Measurements from ENCODE around the gene DCBLD1. TPM values are rescaled to one million over a fixed set of nuclear protein-coding genes. Genes with fewer than 3 reads are reported as not detected.

DCBLD1 gene
- total and polyA plus RNA-seq, 2 of the 4 experiments (the other 2 are of a cell fraction) = 21.1 to 27.8 TPM

DNA sequence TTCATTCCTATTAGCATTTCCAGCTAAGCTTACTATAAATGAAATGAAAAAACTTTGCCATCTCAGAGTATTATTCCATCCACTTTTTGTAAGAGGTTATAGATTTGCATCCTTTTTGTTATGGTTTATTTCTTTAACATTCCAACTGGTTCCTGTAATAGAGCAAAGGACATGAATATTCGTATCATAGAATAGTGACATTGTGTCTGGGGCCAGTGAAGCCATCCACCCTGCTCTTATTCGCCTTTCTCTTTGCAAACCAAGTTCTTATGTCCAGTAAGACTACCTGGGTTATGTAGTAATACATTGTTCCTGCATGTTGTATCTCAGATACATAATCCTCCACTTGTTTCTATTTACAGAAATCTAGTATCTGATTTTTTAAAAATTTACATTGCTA lies 43.1 kb downstream of the DCBLD1 start:
- in situ Hi-C loops (cut with MboI; ENCODE audit: low sequenced_read_pairs) = no loop called here
- Histone ChIP-seq H3K56ac (ENCODE audit: extremely low read depth, insufficient read depth, low read length) (no peak overlapping the region), H3K27ac (ENCODE audit: insufficient read depth, low read length) (no peak overlapping the region), H3K36me3 (ENCODE audit: control insufficient read depth, insufficient read depth, low read length) (peaks cover 6% of the 10 kb centered on the region), H3K23ac (ENCODE audit: low read depth, low read length) (no peak overlapping the region), H3K9me1 (ENCODE audit: insufficient read depth, low read length) (peaks cover 12% of the 10 kb centered on the region), H3K79me1 (ENCODE audit: low read depth in 1 of 2, low read length in 2 of 2) (peaks cover 30 to 35% of the 10 kb centered on the region in 2 experiments), H3K9me3 (ENCODE audit: control insufficient read depth, insufficient read depth, low read length) (no peaks in the 10 kb centered on the region), H3K18ac (ENCODE audit: low read depth, low read length) (no peak overlapping the region), H2AK9ac (replicated peaks; ENCODE audit: low read depth, low read length, poor library complexity) (no peak overlapping the region), H4K8ac (ENCODE audit: low read depth in 2 of 2, low read length in 2 of 2) (no peak overlapping the region), H3K9ac (ENCODE audit: low read depth, low read length) (no peak overlapping the region), H3K27me3 (ENCODE audit: control insufficient read depth, insufficient read depth, low read length) (no peaks in the 10 kb centered on the region), H3K4me2 (ENCODE audit: low read depth, low read length) (no peak overlapping the region), H2BK5ac (ENCODE audit: low read depth, low read length, poor library complexity, severe bottlenecking) (no peak overlapping the region), H2AK5ac (ENCODE audit: low read depth, low read length) (no peak overlapping the region), H4K20me1 (ENCODE audit: insufficient read depth, low read length) (no peaks in the 10 kb centered on the region), H3K4me1 (ENCODE audit: control insufficient read depth, insufficient read depth, low read length) (peaks cover 6% of the 10 kb centered on the region), H2BK20ac (ENCODE audit: low read depth, low read length) (no peak overlapping the region), H2BK120ac (ENCODE audit: low read depth, low read length) (no peak overlapping the region), H3K4me3 (ENCODE audit: insufficient read depth, low read depth, low read length) (no peak overlapping the region), H2BK15ac (ENCODE audit: low read depth, low read length) (no peak overlapping the region), H4K91ac (ENCODE audit: insufficient read depth, low read depth, low read length) (no peak overlapping the region), H3K4ac (ENCODE audit: low read depth, low read length) (no peak overlapping the region), H2AFZ (replicated peaks; ENCODE audit: low read length, poor library complexity) (no peak overlapping the region), H4K5ac (ENCODE audit: low read depth, low read length) (no peak overlapping the region), H3K14ac (replicated peaks; ENCODE audit: low read depth, low read length) (no peak overlapping the region)
- BruUV-seq (replicated peaks) = no TSS peak
- DNase-seq = no peak
- ChIA-PET CTCF (no interaction called here), POLR2A (ENCODE audit: unreplicated experiment) (no interaction called here)
- no peak for ATAC-seq (ENCODE audit: low read depth)
- intact Hi-C loops (cut with micrococcal nuclease) = loop anchor here (5.0 kb wide), 1 partner anchor 1322 kb away; no protein-coding TSS in a partner anchor
- dilution Hi-C loops (cut with HindIII; ENCODE audit: low sequenced_read_pairs, unreplicated experiment) = no loop called here
- no CpG with 5 or more reads among the region's 2 CpGs for WGBS, 2 experiments (ENCODE audit: extremely low coverage in 2 of 2, insufficient read length in 1 of 2)
- TF ChIP-seq MAZ (IDR thresholded peaks at IDR 0.05; ENCODE audit: borderline replicate concordance, low read depth, low read length) (no peak), NFE2L2 (IDR thresholded peaks at IDR 0.05; ENCODE audit: low read depth, low read length) (no peak), FOS (IDR thresholded peaks at IDR 0.05; ENCODE audit: low read depth, low read length) (no peak)
